Stimulated activated naive B cell treated with anti-CD40 and anti-IgM and Interleukin-4, amounts not matched to agents 10 μg/mL and 1 μg/mL and 100 μg/mL, for 72 hours (primary cell): Measurements from ENCODE around the gene JPH2.

Source experiments
- ATAC-seq, 2 donors: fragments of 150-1000 bp; cut with Tn5 transposase; replicated peaks; 2 replicates each; pipeline ENCODE4 v1.10.0; 2021; ENCODE audit warnings: moderate library complexity in 1 of 2
- DNase-seq: peaks from one replicate; pipeline ENCODE4 v3.0.0; 2021
- H3K27ac Mint-ChIP-seq: one replicate; pipeline ENCODE4 v1.8.0; 2022; ENCODE audit warnings: mild to moderate bottlenecking, mixed read lengths
- H3K27me3 Mint-ChIP-seq, 2 donors: one replicate each; pipeline ENCODE4 v1.8.0; 2022; ENCODE audit warnings: mixed read lengths in 2 of 2
- H3K36me3 Mint-ChIP-seq, 2 donors: one replicate each; pipeline ENCODE4 v1.8.0; 2022; ENCODE audit warnings: mixed read lengths in 2 of 2, mild to moderate bottlenecking in 1 of 2
- H3K4me1 Mint-ChIP-seq, 2 donors: one replicate each; pipeline ENCODE4 v1.8.0; 2022; ENCODE audit warnings: mixed read lengths in 2 of 2, mild to moderate bottlenecking in 1 of 2
- H3K4me3 Mint-ChIP-seq, 2 donors: one replicate each; pipeline ENCODE4 v1.8.0; 2022; ENCODE audit warnings: mild to moderate bottlenecking in 2 of 2, mixed read lengths in 2 of 2, moderate library complexity in 1 of 2
- H3K9me3 Mint-ChIP-seq, 2 donors: one replicate each; pipeline ENCODE4 v1.8.0; 2022; ENCODE audit warnings: mixed read lengths in 2 of 2, mild to moderate bottlenecking in 1 of 2

The JPH2 gene

GRCh38 chr20:44110816-44111568, 76.0 kb downstream of the JPH2 start:
- Mint-ChIP-seq H3K9me3 (peaks cover 15% of the 10 kb centered on the region in 2 donors), H3K27ac (no peak overlapping the region), H3K27me3 (peaks cover 65 to 86% of the 10 kb centered on the region in 2 donors), H3K4me1 (no peaks in the 10 kb centered on the region), H3K36me3 (peaks cover 0 to 4% of the 10 kb centered on the region in 2 donors), H3K4me3 (no peak overlapping the region)
- ATAC-seq = no peak
- no peak for DNase-seq

- Mint-ChIP-seq H3K4me3 (no peak overlapping the region), H3K9me3 (peaks cover 15% of the 10 kb centered on the region in 2 donors), H3K4me1 (no peaks in the 10 kb centered on the region), H3K27ac (no peak overlapping the region), H3K36me3 (peaks cover 0 to 4% of the 10 kb centered on the region in 2 donors), H3K27me3 (peaks cover 66 to 86% of the 10 kb centered on the region in 2 donors)
- ATAC-seq (no peak), DNase-seq (no peak)
Measured at GRCh38 chr20:44109951-44110361, 77.0 kb downstream of the JPH2 start.

GRCh38 chr20:44106615-44107014, 80.4 kb downstream of the JPH2 start:
- H3K36me3 Mint-ChIP-seq = peaks cover 0 to 4% of the 10 kb centered on the region in 2 donors
- peaks cover 21 to 24% of the 10 kb centered on the region in 2 donors for H3K9me3 Mint-ChIP-seq
- H3K4me1 Mint-ChIP-seq = no peaks in the 10 kb centered on the region
- H3K4me3 Mint-ChIP-seq = no peak overlapping the region
- no peak overlapping the region for H3K27ac Mint-ChIP-seq
- ATAC-seq (no peak), DNase-seq (no peak)
- H3K27me3 Mint-ChIP-seq = peaks cover 70 to 79% of the 10 kb centered on the region in 2 donors

GRCh38 chr20:44104798-44105517, 82.0 kb downstream of the JPH2 start:
- H3K27ac Mint-ChIP-seq = no peak overlapping the region
- H3K4me3 Mint-ChIP-seq = no peak overlapping the region
- no peak for DNase-seq
- peaks cover 21 to 30% of the 10 kb centered on the region in 2 donors for H3K9me3 Mint-ChIP-seq
- ATAC-seq = no peak
- H3K27me3 Mint-ChIP-seq = peaks cover 63 to 77% of the 10 kb centered on the region in 2 donors
- H3K4me1 Mint-ChIP-seq = no peaks in the 10 kb centered on the region
- H3K36me3 Mint-ChIP-seq = peaks cover 0 to 4% of the 10 kb centered on the region in 2 donors

GRCh38 chr20:44102582-44102981, 84.4 kb downstream of the JPH2 start:
- no peak overlapping the region for H3K27ac Mint-ChIP-seq
- H3K36me3 Mint-ChIP-seq = peaks cover 0 to 4% of the 10 kb centered on the region in 2 donors
- H3K27me3 Mint-ChIP-seq = peaks cover 63 to 74% of the 10 kb centered on the region in 2 donors
- DNase-seq (no peak), ATAC-seq (no peak)
- peaks cover 15 to 23% of the 10 kb centered on the region in 2 donors for H3K9me3 Mint-ChIP-seq
- H3K4me1 Mint-ChIP-seq = no peaks in the 10 kb centered on the region
- H3K4me3 Mint-ChIP-seq = no peak overlapping the region

GRCh38 chr20:44099832-44100231, 87.2 kb downstream of the JPH2 start:
- Mint-ChIP-seq H3K4me1 (no peaks in the 10 kb centered on the region), H3K27me3 (peaks cover 49 to 62% of the 10 kb centered on the region in 2 donors), H3K36me3 (no peaks in the 10 kb centered on the region), H3K27ac (no peak overlapping the region), H3K9me3 (peaks cover 7 to 15% of the 10 kb centered on the region in 2 donors), H3K4me3 (no peak overlapping the region)
- no peak for DNase-seq
- no peak for ATAC-seq

GRCh38 chr20:44098657-44099056, 88.3 kb downstream of the JPH2 start:
- no peak for ATAC-seq
- H3K4me3 Mint-ChIP-seq = no peak overlapping the region
- H3K4me1 Mint-ChIP-seq = no peaks in the 10 kb centered on the region
- H3K9me3 Mint-ChIP-seq = peaks cover 7 to 15% of the 10 kb centered on the region in 2 donors
- no peaks in the 10 kb centered on the region for H3K36me3 Mint-ChIP-seq
- H3K27me3 Mint-ChIP-seq = peaks cover 46 to 55% of the 10 kb centered on the region in 2 donors
- no peak for DNase-seq
- no peak overlapping the region for H3K27ac Mint-ChIP-seq

- Mint-ChIP-seq H3K27ac (no peak overlapping the region), H3K9me3 (peaks cover 5 to 15% of the 10 kb centered on the region in 2 donors), H3K4me3 (no peak overlapping the region), H3K27me3 (peaks cover 43 to 57% of the 10 kb centered on the region in 2 donors), H3K4me1 (no peaks in the 10 kb centered on the region), H3K36me3 (no peaks in the 10 kb centered on the region)
- no peak for ATAC-seq
- DNase-seq = no peak
Measured at GRCh38 chr20:44098256-44098630, 88.7 kb downstream of the JPH2 start.

- Mint-ChIP-seq H3K27ac (no peak overlapping the region), H3K9me3 (peaks cover 2 to 13% of the 10 kb centered on the region in 2 donors), H3K36me3 (no peaks in the 10 kb centered on the region), H3K27me3 (peaks cover 45 to 57% of the 10 kb centered on the region in 2 donors), H3K4me1 (no peaks in the 10 kb centered on the region), H3K4me3 (no peak overlapping the region)
- ATAC-seq (no peak), DNase-seq (no peak)
Measured at GRCh38 chr20:44097521-44098255, 89.3 kb downstream of the JPH2 start.

- Mint-ChIP-seq H3K9me3 (no peaks in the 10 kb centered on the region), H3K36me3 (no peaks in the 10 kb centered on the region), H3K4me3 (no peak overlapping the region), H3K27ac (no peak overlapping the region), H3K27me3 (peaks cover 47 to 49% of the 10 kb centered on the region in 2 donors), H3K4me1 (no peaks in the 10 kb centered on the region)
- no peak for DNase-seq
- ATAC-seq = no peak
Measured at GRCh38 chr20:44095831-44096230, 91.2 kb downstream of the JPH2 start.

- peaks cover 30 to 34% of the 10 kb centered on the region in 2 donors for H3K27me3 Mint-ChIP-seq
Measured at GRCh38 chr20:44093249-44093582, 93.8 kb downstream of the JPH2 start.

GRCh38 chr20:44092551-44093248, 94.3 kb downstream of the JPH2 start:
- no peak overlapping the region for H3K4me3 Mint-ChIP-seq
- H3K36me3 Mint-ChIP-seq = no peaks in the 10 kb centered on the region
- H3K27ac Mint-ChIP-seq = no peak overlapping the region
- no peaks in the 10 kb centered on the region for H3K9me3 Mint-ChIP-seq
- no peaks in the 10 kb centered on the region for H3K4me1 Mint-ChIP-seq
- H3K27me3 Mint-ChIP-seq = peaks cover 26 to 29% of the 10 kb centered on the region in 2 donors
- no peak for DNase-seq
- ATAC-seq = peak in 1 of 2 donors; percentile 45

More at GRCh38 chr20:44093249-44093582, 93.8 kb downstream of the JPH2 start:
- ATAC-seq = no peak
- no peak overlapping the region for H3K27ac Mint-ChIP-seq
- no peaks in the 10 kb centered on the region for H3K36me3 Mint-ChIP-seq
- no peak overlapping the region for H3K4me3 Mint-ChIP-seq
- no peaks in the 10 kb centered on the region for H3K4me1 Mint-ChIP-seq
- DNase-seq = no peak
- no peaks in the 10 kb centered on the region for H3K9me3 Mint-ChIP-seq

- DNase-seq (no peak), ATAC-seq (no peak)
- H3K36me3 Mint-ChIP-seq = no peaks in the 10 kb centered on the region
- no peak overlapping the region for H3K27ac Mint-ChIP-seq
- peaks cover 20 to 24% of the 10 kb centered on the region in 2 donors for H3K27me3 Mint-ChIP-seq
- no peak overlapping the region for H3K4me3 Mint-ChIP-seq
- no peaks in the 10 kb centered on the region for H3K9me3 Mint-ChIP-seq
- no peaks in the 10 kb centered on the region for H3K4me1 Mint-ChIP-seq
Measured at GRCh38 chr20:44091026-44091425, 96.0 kb downstream of the JPH2 start.
